ES-I3 (cell line): ENCODE data around the gene NMBR.
"Not testable (repeated sequence)": the region's sequence is repeated elsewhere in the genome, so short reads cannot be mapped to it uniquely, and the experiment has no call there.

Experiments
- H3K36me3 ChIP-seq: 2 replicates; pipeline ENCODE4 v1.6.1; 2013; ENCODE audit warnings: mild to moderate bottlenecking, low read length, control low read depth, moderate library complexity; ENCODE audit not compliant: insufficient read depth
- H3K4me1 ChIP-seq: 2 replicates; pipeline ENCODE4 v1.6.1; 2013; ENCODE audit warnings: mild to moderate bottlenecking, control low read depth, low read length; ENCODE audit not compliant: insufficient read depth
- H3K9ac ChIP-seq: 2 replicates; pipeline ENCODE4 v1.6.1; 2013; ENCODE audit warnings: low read depth, mild to moderate bottlenecking, low read length, moderate library complexity
- H3K9me3 ChIP-seq: 2 replicates; pipeline ENCODE4 v1.6.1; 2013; ENCODE audit warnings: mild to moderate bottlenecking, low read length, moderate library complexity; ENCODE audit not compliant: control insufficient read depth, insufficient read depth

Gene NMBR

DNA sequence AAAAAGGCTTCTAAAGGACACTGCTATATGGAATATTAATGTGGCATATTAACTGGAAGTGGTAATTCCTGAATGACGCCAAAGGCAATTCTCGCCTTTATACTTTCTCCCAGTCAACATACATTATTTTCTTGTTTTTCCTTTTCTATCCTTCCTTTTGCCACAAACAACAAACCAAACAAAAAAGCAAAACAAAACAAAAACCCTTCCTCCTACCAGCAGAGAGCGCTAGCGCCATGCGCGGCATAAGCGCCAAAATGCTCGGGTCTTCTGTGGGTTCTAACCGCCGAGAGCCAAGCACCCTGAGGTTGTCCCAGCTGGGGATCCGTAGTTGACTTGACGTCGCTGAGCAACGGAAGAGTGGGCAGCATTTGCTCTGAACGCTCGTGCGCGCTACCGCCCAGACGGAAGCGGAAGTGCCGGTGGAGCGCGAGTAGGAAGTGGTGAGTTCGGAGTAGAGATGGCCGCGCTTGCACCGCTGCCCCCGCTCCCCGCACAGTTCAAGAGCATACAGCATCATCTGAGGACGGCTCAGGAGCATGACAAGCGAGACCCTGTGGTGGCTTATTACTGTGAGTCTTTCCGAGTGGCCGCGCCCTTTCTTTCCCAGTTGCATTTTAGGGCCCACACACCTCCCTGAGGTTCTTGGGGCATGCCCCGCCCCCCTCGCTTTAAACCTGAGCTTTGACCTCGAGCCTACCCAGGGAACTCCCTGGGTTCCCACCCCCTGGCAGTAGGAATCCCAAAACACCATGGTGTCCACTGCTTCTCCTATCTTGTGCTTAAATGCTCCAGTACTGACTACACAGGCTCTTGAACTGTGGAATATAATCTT lies at the start of gene NMBR, which contains the start of gene VTA1:
TSS of gene NMBR (minus strand) at position 295 of the 835 bp plus-strand sequence. CDS start 58,464 bp downstream, outside the sequence.
TSS of gene VTA1 (plus strand) at position 436 of the 835 bp plus-strand sequence. CDS start at position 461, 25 bp downstream.
- Histone ChIP-seq H3K9me3 (no peaks in the 10 kb centered on the region), H3K4me1 (peaks cover 6% of the 10 kb centered on the region; the same call in 1 of the 2 replicates), H3K36me3 (no peaks in the 10 kb centered on the region), H3K9ac (peak within 1 kb of the TSS; percentile 56)

DNA sequence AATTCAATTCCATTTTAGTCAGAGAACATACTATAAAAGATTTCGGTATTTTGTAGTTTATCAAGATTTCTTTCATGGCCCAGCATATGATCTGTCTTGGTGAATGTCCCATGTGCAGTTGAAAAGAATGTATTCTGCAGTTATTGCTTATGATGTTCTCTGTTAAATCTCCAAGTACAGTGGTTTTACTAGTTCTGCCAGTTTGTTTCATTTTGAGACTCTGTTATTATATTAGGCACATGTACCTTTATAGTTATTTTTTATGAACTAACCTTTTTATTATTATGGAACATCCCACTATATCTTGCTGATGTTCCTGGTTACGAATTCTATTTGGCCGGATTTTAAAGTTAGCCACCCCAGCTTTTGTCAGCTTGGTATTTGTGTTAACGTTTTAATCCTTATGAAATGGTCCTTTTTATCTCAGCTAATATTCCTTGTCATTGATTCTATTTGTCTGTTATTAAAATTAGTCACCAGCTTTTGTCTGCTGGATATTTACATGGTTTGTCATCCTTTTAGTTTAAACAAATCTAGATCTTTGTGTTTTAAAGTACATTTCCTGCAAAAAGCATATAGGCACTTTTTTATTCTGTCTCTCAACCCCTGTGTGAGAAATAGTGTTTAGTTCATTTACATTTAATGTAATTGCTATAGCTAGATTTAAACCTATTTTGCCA lies 49.1 kb upstream of the NMBR start:
- no peak overlapping the region for H3K9ac ChIP-seq
- no peaks in the 10 kb centered on the region for H3K4me1 ChIP-seq
- H3K9me3 ChIP-seq, result no peaks in the 10 kb centered on the region
- H3K36me3 ChIP-seq, result peaks cover 4% of the 10 kb centered on the region; the same call in 1 of the 2 replicates

DNA sequence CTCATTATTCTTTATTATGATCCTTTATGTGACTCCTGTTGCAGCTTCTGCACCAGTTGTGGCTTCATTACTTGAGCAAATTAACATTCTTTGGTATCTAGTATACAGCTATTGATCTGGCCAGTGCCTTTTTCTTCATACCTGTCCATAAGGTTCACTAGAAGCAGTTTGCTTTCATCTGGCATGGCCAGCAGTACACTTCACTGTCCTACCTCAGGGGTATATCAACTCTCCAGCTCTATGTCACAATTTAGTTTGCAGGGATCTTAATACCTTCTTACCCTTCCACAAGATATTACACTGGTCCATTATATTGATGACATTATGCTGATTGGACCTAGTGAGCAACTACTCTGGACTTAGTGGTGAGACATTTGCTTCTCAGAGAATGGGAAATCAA lies 46.7 kb upstream of the NMBR start:
- Histone ChIP-seq H3K4me1 (no peaks in the 10 kb centered on the region), H3K9ac (no peak overlapping the region), H3K36me3 (peaks cover 4% of the 10 kb centered on the region; the same call in 1 of the 2 replicates), H3K9me3 (no peaks in the 10 kb centered on the region)

DNA sequence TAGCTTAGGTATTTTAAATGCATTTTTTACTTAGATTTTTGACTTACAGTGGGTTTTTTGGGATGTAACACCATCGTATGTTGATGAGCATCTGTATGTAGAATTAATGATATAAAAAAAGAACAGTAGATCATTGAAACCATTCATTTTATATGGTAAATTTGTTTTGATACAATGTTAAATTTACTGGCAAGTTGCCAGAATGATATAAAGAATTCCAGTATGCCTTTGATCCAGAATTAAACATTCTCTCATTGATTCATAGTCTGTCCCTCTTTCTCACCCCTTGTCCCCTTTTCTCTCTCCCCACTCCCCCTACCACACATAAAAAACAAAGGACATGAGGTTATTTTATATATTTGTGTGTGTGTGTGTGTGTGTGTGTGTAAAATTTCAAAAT lies 45.4 kb upstream of the NMBR start:
- Histone ChIP-seq H3K9ac (no peak overlapping the region), H3K4me1 (no peaks in the 10 kb centered on the region), H3K36me3 (peaks cover 4% of the 10 kb centered on the region; the same call in 1 of the 2 replicates), H3K9me3 (no peaks in the 10 kb centered on the region)

DNA sequence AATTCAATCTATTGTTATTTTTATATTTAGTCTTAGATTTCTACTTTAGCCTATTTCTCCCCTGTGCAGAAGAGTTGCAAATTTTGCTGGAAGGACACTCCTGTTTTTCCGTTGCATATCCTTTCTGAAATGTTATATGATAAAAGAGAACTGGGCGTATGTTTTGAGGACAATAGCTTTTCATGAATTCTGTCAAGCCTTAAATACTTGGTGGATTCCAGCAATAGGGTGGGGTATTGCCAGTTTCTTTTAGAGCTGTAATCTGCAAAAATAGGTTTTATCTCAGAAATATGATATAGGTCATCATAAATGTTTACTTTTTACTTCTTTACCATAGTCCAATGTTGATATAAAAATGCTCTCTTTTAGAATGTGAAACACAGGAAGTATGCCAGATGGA lies 42.1 kb upstream of the NMBR start:
- H3K36me3 ChIP-seq, result peaks cover 4% of the 10 kb centered on the region; the same call in 1 of the 2 replicates
- H3K9ac ChIP-seq, result no peak overlapping the region
- no peaks in the 10 kb centered on the region for H3K9me3 ChIP-seq
- no peaks in the 10 kb centered on the region for H3K4me1 ChIP-seq

DNA sequence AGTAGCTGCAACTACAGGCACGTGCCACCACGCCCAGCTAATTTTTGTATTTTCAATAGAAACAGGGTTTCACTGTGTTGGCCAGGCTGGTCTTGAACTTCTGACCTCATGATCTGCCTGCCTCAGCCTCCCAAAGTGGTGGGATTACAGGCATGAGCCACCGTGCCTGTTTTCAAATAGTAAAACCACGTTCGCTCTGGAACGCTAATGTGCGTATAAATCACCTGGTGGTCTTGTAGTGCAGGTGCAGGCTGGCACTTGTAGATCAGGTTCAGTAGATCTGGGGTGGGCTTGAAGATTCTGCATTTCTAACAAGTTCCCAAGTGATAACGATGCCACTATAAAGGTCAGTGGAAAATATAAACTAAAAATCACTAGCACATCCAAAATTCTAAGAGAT lies 41.4 kb upstream of the NMBR start:
- H3K9me3 ChIP-seq, H3K36me3 ChIP-seq, H3K4me1 ChIP-seq, H3K9ac ChIP-seq: not testable (repeated sequence)

DNA sequence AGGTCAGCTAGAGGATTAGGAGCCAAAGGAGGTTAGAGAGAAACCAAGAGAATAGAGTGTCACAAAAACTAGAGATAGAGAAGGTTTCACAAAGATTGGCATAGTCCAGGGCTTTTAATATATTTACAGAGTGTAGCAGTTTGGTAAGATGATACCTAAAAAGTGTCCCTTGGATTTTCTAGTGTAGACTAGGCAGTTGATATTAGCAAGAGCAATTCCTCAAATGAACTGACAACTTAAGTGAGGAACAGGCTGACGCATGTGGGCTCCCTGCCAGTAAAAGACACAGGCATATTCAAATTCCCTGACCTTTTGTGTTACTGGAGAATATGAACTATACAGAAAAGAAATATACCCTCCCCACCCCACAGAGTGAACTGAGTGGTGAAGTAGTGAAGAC lies 40.3 kb upstream of the NMBR start:
- Histone ChIP-seq H3K36me3 (no peaks in the 10 kb centered on the region), H3K4me1 (no peaks in the 10 kb centered on the region), H3K9ac (no peak overlapping the region), H3K9me3 (no peaks in the 10 kb centered on the region)

DNA sequence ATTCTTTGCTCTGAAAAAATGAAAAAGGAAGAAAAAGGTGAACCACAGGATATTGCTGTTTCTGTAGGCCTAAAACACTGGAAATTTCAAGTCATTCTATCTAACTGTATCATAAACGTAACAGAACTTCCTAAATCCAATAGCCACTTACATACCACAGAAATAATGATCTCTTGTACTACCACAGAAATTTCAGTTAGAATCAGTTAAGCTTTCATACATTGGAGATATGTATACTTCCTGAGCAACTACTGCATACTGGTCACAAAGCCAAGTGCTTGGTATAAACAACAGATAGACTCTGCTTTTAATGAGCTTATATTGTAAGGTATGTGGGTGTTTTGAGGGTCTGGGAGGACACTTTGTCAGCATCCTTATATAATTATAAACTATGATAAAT lies 38.7 kb upstream of the NMBR start:
- Histone ChIP-seq H3K4me1 (no peaks in the 10 kb centered on the region), H3K9ac (no peak overlapping the region), H3K9me3 (no peaks in the 10 kb centered on the region), H3K36me3 (no peaks in the 10 kb centered on the region)

DNA sequence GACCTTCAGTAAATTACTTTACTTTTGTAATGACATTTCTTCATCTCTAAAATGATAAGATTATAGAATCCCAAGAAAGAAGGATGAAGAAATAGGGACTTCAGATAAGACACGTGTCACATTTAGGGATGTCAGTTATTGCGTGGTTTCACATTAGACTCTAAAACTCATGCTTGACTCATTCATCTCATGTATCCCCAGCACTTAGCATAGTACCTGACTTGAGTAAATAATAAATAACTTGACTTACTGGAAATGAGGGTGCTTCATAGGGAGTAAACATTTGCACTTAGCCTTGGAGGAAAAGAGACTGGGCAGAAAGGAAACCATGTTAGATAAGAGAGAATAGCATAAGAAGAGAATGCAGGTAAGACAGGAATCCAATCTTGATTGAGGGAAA lies 37.4 kb upstream of the NMBR start:
- no peaks in the 10 kb centered on the region for H3K36me3 ChIP-seq
- H3K9ac ChIP-seq, result no peak overlapping the region
- H3K9me3 ChIP-seq, result no peaks in the 10 kb centered on the region
- H3K4me1 ChIP-seq, result no peaks in the 10 kb centered on the region

DNA sequence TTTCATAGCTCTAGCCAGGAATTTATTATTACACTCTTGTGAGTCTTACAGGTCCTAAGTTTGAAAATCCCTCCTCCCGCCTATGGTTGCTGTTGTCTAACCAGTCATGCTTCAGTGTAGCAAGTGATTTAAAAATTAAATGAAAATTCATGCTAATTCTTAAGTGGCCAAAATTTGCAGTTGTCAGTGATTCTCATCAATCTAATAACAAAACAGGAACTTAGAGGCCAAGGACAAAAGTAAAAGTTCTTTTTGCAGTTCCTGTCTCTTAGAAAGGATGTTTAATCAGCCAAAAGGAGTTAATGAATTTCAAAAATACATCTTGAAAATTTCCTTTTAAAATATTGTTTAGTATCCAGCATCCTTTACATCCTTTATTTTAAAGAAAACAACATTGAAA lies 36.4 kb upstream of the NMBR start:
- no peak overlapping the region for H3K9ac ChIP-seq
- H3K36me3 ChIP-seq, result no peaks in the 10 kb centered on the region
- H3K9me3 ChIP-seq, result no peaks in the 10 kb centered on the region
- H3K4me1 ChIP-seq, result no peaks in the 10 kb centered on the region

DNA sequence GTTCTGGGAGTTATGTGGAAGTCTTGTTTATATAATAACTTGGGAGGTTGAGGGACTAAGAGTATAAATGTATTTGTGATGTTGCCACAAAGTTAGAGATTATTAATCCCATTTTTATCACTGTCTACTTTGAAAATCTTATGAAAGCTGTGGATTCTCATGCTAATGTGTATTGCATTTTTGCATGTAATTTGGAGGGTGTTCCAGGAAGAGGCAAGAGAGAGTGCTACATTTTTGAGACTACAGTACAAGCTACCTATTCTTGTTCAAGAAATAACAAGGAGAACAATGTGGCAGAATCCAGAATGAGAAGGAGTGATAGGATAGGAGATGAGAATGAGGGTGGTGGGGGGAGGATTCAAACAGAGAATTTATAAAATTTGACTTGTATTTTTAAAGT lies 35.1 kb upstream of the NMBR start:
- H3K9me3 ChIP-seq, result no peaks in the 10 kb centered on the region
- no peak overlapping the region for H3K9ac ChIP-seq
- H3K4me1 ChIP-seq, result no peaks in the 10 kb centered on the region
- H3K36me3 ChIP-seq, result no peaks in the 10 kb centered on the region

DNA sequence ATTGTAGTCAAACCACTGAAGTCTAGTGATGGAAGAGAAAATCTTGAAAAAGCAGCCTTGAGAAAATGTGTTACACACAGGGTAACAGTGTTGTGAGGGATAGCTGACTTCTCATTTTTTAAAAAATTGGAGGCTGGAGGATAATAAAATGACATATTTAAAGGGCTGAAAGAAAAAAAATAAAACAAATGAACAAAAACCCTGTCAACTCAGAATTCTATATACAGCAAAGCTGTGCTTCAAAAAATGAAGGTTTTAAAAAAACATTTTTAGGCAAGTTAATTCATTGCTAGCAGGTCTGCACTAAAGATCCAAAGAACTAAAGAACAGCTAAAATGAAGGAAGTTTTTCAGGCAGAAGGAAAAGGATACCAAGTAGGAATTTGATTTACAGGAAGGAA lies 31.2 kb upstream of the NMBR start:
- H3K9me3 ChIP-seq, result no peaks in the 10 kb centered on the region
- no peaks in the 10 kb centered on the region for H3K4me1 ChIP-seq
- H3K9ac ChIP-seq, result no peak overlapping the region
- H3K36me3 ChIP-seq, result no peaks in the 10 kb centered on the region

DNA sequence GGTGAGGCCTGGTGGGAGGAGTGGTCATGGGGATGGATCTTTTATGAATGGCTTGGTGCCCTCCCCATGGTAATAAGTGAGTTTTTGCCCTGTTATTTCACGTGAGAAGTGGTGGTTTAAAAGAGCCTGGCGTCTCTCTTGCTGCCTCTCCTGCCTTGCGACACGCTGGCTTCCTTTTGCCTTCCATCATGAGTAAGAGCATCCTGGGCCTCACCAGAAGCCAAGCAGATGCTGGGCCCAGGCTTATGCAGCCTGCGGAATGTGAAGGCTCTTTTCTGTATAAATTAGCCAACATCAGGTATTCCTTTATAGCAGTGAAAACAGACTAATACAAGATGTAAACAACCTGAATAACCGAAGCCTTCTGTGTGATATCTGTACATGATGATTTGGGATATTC lies 27.8 kb upstream of the NMBR start:
- no peaks in the 10 kb centered on the region for H3K4me1 ChIP-seq
- H3K36me3 ChIP-seq, result no peaks in the 10 kb centered on the region
- no peaks in the 10 kb centered on the region for H3K9me3 ChIP-seq
- no peak overlapping the region for H3K9ac ChIP-seq

DNA sequence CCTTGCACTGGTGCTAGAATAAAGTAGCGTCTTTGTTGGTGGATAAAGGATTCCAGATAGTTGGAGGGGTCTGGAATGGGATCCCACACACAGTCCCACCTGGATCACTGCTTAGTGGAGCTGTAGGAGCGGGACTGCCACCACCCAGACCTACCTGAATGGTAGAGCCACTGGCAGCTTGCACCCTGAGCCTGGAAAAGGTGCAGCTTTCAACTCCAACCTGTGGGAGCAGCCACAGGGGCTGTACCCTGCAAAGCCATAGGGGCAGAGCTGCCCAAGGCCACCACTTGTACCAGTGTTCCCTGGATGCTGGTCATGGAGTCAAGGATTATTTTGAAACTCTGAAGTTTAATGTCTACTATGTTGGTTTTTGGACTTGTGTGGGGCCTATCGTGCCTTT lies 27.1 kb upstream of the NMBR start:
- H3K36me3 ChIP-seq, result no peaks in the 10 kb centered on the region
- no peak overlapping the region for H3K9ac ChIP-seq
- no peaks in the 10 kb centered on the region for H3K9me3 ChIP-seq
- H3K4me1 ChIP-seq, result no peaks in the 10 kb centered on the region

DNA sequence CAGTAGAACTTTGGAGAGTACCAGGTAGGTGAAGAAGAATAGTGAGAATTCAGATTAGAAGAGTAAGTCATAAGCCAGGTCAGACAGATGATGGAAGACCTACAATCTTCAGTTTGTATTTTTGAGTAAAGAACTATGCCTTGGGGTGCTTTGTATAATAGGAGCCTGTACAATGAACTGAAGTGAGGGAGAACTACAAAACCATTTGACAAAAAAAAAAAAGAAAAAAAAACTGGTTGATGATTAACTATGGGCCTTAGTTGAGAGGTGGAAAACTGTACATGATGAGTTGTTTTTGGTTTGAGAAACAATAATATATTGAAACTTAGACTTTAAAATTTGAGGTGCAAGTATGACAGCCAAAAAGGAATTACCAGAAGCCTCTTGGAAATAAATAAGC lies 25.8 kb upstream of the NMBR start:
- Histone ChIP-seq H3K9ac (no peak overlapping the region), H3K9me3 (no peaks in the 10 kb centered on the region), H3K4me1 (no peaks in the 10 kb centered on the region), H3K36me3 (no peaks in the 10 kb centered on the region)
